GM12878 (cell line): ENCODE data around the gene AP1M1. TPM values are rescaled to one million over a fixed set of nuclear protein-coding genes. Genes with fewer than 3 reads are reported as not detected.

Source experiments
- ATAC-seq: fragments of 200-7000 bp; cut with Tn5 transposase; 3 replicates; pipeline ENCODE4 v1.9.1; 2020; ENCODE audit warnings: mild to moderate bottlenecking, moderate library complexity
- BruUV-seq: library from RNA; stranded (reverse); fragments of 400-500 nt; replicated peaks from 2 replicates; lab custom pipeline; 2021; lab: Mats Ljungman, UMichigan
- CTCF ChIA-PET: fragments of 300-600 bp; sonication (Branson Sonifier 250); formaldehyde crosslinking; extraction: SDS; loops from one replicate; lab custom pipeline; 2021; ENCODE audit warnings: inconsistent platforms; lab: Yijun Ruan, JAX
- POLR2A ChIA-PET: fragments of 350-600 bp; formaldehyde crosslinking; extraction: SDS; loops from one replicate; lab custom pipeline; 2021; ENCODE audit warnings: inconsistent platforms; lab: Charles Lee
- RAD21 ChIA-PET: fragments of 300-600 bp; sonication (Branson Sonifier 250); formaldehyde crosslinking; loops from one replicate; lab custom pipeline; 2023; ENCODE audit warnings: antibody characterized with exemption; ENCODE audit not compliant: unreplicated experiment; lab: Charles Lee
- SMC1A ChIA-PET: fragments of 300-600 bp; sonication (Branson Sonifier 250); formaldehyde crosslinking; loops from one replicate; lab custom pipeline; 2023; ENCODE audit not compliant: unreplicated experiment, uncharacterized antibody; lab: Charles Lee
- DNase-seq: peaks from one replicate; pipeline ENCODE4 v3.0.0-alpha.2; 2011; ENCODE audit warnings: low read depth, low spot score
- FAIRE-seq: peaks from 3 replicates; lab custom pipeline; 2011; peaks lifted over from hg19 to GRCh38; lab: Jason Lieb, UNC
- H2AFZ ChIP-seq: 2 replicates; pipeline ENCODE4 v1.6.0; 2011; ENCODE audit warnings: low read depth, low read length, control low read depth; ENCODE audit not compliant: control insufficient read depth
- H3K27ac ChIP-seq: 2 replicates; pipeline ENCODE4 v1.5.1; 2011; ENCODE audit warnings: control low read depth; ENCODE audit not compliant: control insufficient read depth, insufficient read depth
- H3K27me3 ChIP-seq, 2 experiments: replicated peaks in 1 of 2; 2 replicates each; pipeline versions ENCODE4 v1.6.0 to v1.6.1; 2011; ENCODE audit warnings: low read length in 1 of 2; ENCODE audit not compliant: control insufficient read depth in 2 of 2, insufficient read depth in 2 of 2
- H3K36me3 ChIP-seq, 2 experiments: 2 replicates each; pipeline ENCODE4 v1.5.1; 2011; ENCODE audit warnings: low read length in 1 of 2; ENCODE audit not compliant: control insufficient read depth in 2 of 2, insufficient read depth in 2 of 2
- H3K4me1 ChIP-seq: 2 replicates; pipeline ENCODE4 v1.6.1; 2011; ENCODE audit warnings: mild to moderate bottlenecking, low read length, moderate library complexity, mixed read lengths; ENCODE audit not compliant: control insufficient read depth, insufficient read depth
- H3K4me2 ChIP-seq: 2 replicates; pipeline ENCODE4 v1.6.0; 2011; ENCODE audit warnings: control low read depth; ENCODE audit not compliant: control insufficient read depth, insufficient read depth
- H3K4me3 ChIP-seq: fragments of 200-600 bp; sonication (generic); 2 replicates; pipeline ENCODE4 v1.5.1; 2016
- H3K79me2 ChIP-seq: 2 replicates; pipeline ENCODE4 v1.6.0; 2011; ENCODE audit warnings: low read length; ENCODE audit not compliant: control insufficient read depth, insufficient read depth
- H3K9ac ChIP-seq: 2 replicates; pipeline ENCODE4 v1.8.0; 2011; ENCODE audit warnings: low read length, control low read depth, mixed read lengths; ENCODE audit not compliant: control insufficient read depth, insufficient read depth
- H3K9me3 ChIP-seq: replicated peaks from 3 replicates; pipeline ENCODE4 v1.5.1; 2011; ENCODE audit warnings: mild to moderate bottlenecking, low read length; ENCODE audit not compliant: control insufficient read depth, insufficient read depth
- H4K20me1 ChIP-seq: 2 replicates; pipeline ENCODE4 v1.6.0; 2011; ENCODE audit not compliant: control insufficient read depth, insufficient read depth
- BCL11A ChIP-seq: IDR thresholded peaks from 2 replicates; pipeline ENCODE4 v1.6.1; 2011; ENCODE audit warnings: low read depth, low read length
- CHD1 ChIP-seq: IDR thresholded peaks from 2 replicates; pipeline ENCODE4 v1.6.1; 2012; ENCODE audit warnings: low read depth, low read length, improper control_type of control experiment
- IRF4 ChIP-seq: IDR thresholded peaks from 2 replicates; pipeline ENCODE4 v1.6.1; 2011; ENCODE audit warnings: low read depth, low read length
- KLF5 ChIP-seq: fragments of 450-650 bp; IDR thresholded peaks from 2 replicates; pipeline ENCODE4 v1.6.1; 2014; ENCODE audit warnings: mild to moderate bottlenecking; ENCODE audit not compliant: partially characterized antibody
- MTA3 ChIP-seq: IDR thresholded peaks from 2 replicates; pipeline ENCODE4 v1.6.1; 2012; ENCODE audit warnings: low read length, inconsistent platforms, borderline replicate concordance
- NFIC ChIP-seq: IDR thresholded peaks from 2 replicates; pipeline ENCODE4 v1.6.1; 2012; ENCODE audit warnings: low read depth, mild to moderate bottlenecking, inconsistent platforms, low read length, moderate library complexity
- PAX5 ChIP-seq: IDR thresholded peaks from 2 replicates; pipeline ENCODE4 v1.6.1; 2011; ENCODE audit warnings: low read depth, low read length, borderline replicate concordance
- RELA ChIP-seq: fragments of 450-650 bp; IDR thresholded peaks from 2 replicates; pipeline ENCODE4 v1.8.0; 2014; ENCODE audit warnings: borderline replicate concordance; ENCODE audit not compliant: partially characterized antibody
- SIX5 ChIP-seq: IDR thresholded peaks from 2 replicates; pipeline ENCODE4 v1.6.1; 2011; ENCODE audit warnings: mild to moderate bottlenecking, low read depth, low read length, moderate library complexity; ENCODE audit not compliant: severe bottlenecking
- ZBED1 ChIP-seq: IDR thresholded peaks from 2 replicates; pipeline ENCODE4 v1.6.1; 2016; ENCODE audit warnings: borderline replicate concordance
- WGBS: methylation state at CpG from one replicate; pipeline ENCODE4 v1.1.6; 2016; ENCODE audit warnings: low lambda C conversion rate; ENCODE audit not compliant: insufficient replicate concordance, insufficient coverage; ENCODE audit errors: missing lambda C conversion rate; 5-methylcytosine and 5-hydroxymethylcytosine counted together
- in situ Hi-C: fragments of 300-500 bp; cut with MboI; formaldehyde crosslinking; loops from 9 replicates; pipeline ENCODE4 v1.14.3; 2018; ENCODE audit warnings: mixed read lengths
- intact Hi-C: fragments of 100-400 bp; cut with micrococcal nuclease; formaldehyde crosslinking; loops from one replicate; pipeline ENCODE4 v1.14.2; 2022; ENCODE audit not compliant: unreplicated experiment
- polyA plus RNA-seq, 11 experiments: library from polyadenylated mRNA; depleted of rRNA in 4 of 11; unstranded in 6 of 11; stranded (reverse) in 5 of 11; fragments of >200 nt; fragmentation: Nextera tagmentation in 4 of 11; fragmentation: Illumina TruSeq in 1 of 11; extraction: Ambion mirVana in 4 of 11; extraction: Trizol in 1 of 11; gene quantifications; 1 replicate in 1 of 11; 2 replicates in 10 of 11; pipeline versions ENCODE4 v1.2.1 to v1.2.3, GENCODE V29; 2011 to 2016; ENCODE audit warnings: inconsistent platforms in 2 of 11, missing spikeins in 2 of 11, low read depth in 1 of 11
- total RNA-seq, 4 experiments: library from RNA; depleted of rRNA in 3 of 4; stranded (reverse); fragments of >200 nt in 3 of 4; fragmentation: Illumina TruSeq in 1 of 4; extraction: Trizol in 1 of 4; gene quantifications; 2 replicates each; pipeline versions ENCODE4 v1.2.1 to v1.2.3, GENCODE V29; 2013 to 2021
- TF ChIP-seq, protein P1 (sequence below): fragments of 450-650 bp; IDR thresholded peaks from 2 replicates; pipeline ENCODE4 v1.6.1; 2017; ENCODE audit warnings: mild to moderate bottlenecking

Gene AP1M1
- total and polyA plus RNA-seq, 10 of the 15 experiments (the other 5 are each of a cell fraction or from before 2014, with no cell fraction given), result 1.0 to 116 (median 44.7) TPM

DNA sequence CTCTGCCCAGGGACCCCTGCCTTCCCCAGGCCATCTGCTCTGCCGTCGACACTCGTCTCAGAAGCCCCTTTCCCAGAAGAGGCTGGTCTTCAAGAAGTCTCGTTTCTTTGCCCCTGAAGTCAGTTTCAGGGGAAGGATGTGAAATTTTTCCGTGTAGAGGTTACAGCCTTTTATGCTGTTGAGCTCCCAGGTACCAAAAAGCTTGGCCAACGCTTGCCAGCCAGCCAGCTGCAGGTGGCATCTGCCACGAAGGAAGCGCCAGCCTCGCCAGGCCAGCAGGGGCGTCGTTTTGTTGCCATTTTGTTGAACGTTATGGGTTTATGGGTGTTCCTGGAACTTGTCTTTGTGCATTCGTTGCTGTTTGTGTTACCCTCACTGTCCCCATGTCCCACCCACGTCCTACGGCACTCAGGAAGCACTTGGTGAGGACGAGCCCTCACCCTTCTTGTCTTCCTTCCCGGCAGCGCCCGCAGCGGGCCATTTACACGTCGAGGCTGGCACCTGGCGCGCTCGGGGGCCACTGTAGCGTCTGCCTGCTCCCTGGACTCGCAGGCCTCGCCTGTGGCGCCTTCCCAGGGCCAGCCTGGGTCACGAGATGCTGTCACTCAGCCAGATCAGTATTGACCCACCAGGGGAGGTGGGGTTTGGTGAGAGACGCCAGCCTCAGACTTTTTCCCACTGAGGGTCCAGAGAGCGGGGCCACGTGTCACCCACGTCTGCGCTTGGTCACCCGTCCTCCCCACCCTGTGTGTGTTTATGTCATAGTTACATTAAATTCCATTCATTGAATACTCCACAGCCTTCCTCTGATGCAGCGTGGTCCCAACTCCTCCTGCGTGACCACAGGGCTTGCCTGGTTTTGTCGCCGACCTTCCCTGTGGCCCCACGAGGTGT lies 37.1 kb downstream of the AP1M1 start:
- TF ChIP-seq SIX5, result no peak
- no peak for TF ChIP-seq BCL11A
- TF ChIP-seq PAX5, result no peak
- TF ChIP-seq, protein P1, sequence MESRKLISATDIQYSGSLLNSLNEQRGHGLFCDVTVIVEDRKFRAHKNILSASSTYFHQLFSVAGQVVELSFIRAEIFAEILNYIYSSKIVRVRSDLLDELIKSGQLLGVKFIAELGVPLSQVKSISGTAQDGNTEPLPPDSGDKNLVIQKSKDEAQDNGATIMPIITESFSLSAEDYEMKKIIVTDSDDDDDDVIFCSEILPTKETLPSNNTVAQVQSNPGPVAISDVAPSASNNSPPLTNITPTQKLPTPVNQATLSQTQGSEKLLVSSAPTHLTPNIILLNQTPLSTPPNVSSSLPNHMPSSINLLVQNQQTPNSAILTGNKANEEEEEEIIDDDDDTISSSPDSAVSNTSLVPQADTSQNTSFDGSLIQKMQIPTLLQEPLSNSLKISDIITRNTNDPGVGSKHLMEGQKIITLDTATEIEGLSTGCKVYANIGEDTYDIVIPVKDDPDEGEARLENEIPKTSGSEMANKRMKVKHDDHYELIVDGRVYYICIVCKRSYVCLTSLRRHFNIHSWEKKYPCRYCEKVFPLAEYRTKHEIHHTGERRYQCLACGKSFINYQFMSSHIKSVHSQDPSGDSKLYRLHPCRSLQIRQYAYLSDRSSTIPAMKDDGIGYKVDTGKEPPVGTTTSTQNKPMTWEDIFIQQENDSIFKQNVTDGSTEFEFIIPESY, result no peak
- TF ChIP-seq NFIC, result no peak
- no peak for TF ChIP-seq MTA3
- TF ChIP-seq KLF5, result no peak
- TF ChIP-seq ZBED1, result no peak
- TF ChIP-seq RELA, result no peak
- no peak for TF ChIP-seq IRF4
- TF ChIP-seq CHD1, result no peak
- H3K27me3 ChIP-seq, result no peaks in the 10 kb centered on the region
- POLR2A ChIA-PET, result no interaction called here
- H3K36me3 ChIP-seq, result peaks cover 0 to 5% of the 10 kb centered on the region in 2 experiments; a peak in 3 of 4 replicates
- H3K9ac ChIP-seq, result no peak overlapping the region
- no peak overlapping the region for H2AFZ ChIP-seq
- WGBS, result 93% methylated on average over 41 of the region's 41 CpGs
- SMC1A ChIA-PET, result no interaction called here
- in situ Hi-C loops, result no loop called here
- H3K9me3 ChIP-seq, result no peaks in the 10 kb centered on the region
- DNase-seq, result no peak
- RAD21 ChIA-PET, result no interaction called here
- no peaks in the 10 kb centered on the region for H3K79me2 ChIP-seq
- no peak overlapping the region for H3K4me3 ChIP-seq
- CTCF ChIA-PET, result no interaction called here
- BruUV-seq, result no TSS peak
- no peaks in the 10 kb centered on the region for H4K20me1 ChIP-seq
- no peak for ATAC-seq
- no peak overlapping the region for H3K4me2 ChIP-seq
- FAIRE-seq, result no peak
- no peaks in the 10 kb centered on the region for H3K4me1 ChIP-seq
- H3K27ac ChIP-seq, result no peak overlapping the region
- intact Hi-C loops, result no loop called here
